Pancreas (tissue), 10 donors: ENCODE measurements around the gene MTSS2. TPM values are rescaled to one million over a fixed set of nuclear protein-coding genes. Genes with fewer than 3 reads are reported as not detected.

Experiments used
- ATAC-seq, 4 donors: fragments of 200-7000 bp; cut with Tn5 transposase; one replicate each; pipeline versions ENCODE4 v1.8.0 to v1.9.1; 2020; ENCODE audit warnings: mild to moderate bottlenecking in 4 of 4, moderate library complexity in 4 of 4
- DNase-seq, 6 donors: peaks; one replicate each; pipeline ENCODE4 v3.0.0-alpha.2; 2020
- FAIRE-seq: peaks from 2 replicates; lab custom pipeline; 2012; peaks lifted over from hg19 to GRCh38; lab: Jason Lieb, UNC
- H3K27ac ChIP-seq, 4 donors: fragments of 200-600 bp; sonication (generic); 1 replicate in 3 of 4; 2 replicates in 1 of 4; pipeline versions ENCODE4 v1.5.0 to v1.8.0; 2020
- H3K27me3 ChIP-seq, 4 donors: fragments of 200-600 bp; one replicate each; pipeline ENCODE4 v1.8.0; 2021
- H3K36me3 ChIP-seq, 3 donors: fragments of 200-600 bp; sonication (generic) in 1 of 3; one replicate each; pipeline versions ENCODE4 v1.5.0 to v1.8.0; 2020 to 2021
- H3K4me1 ChIP-seq, 3 donors: fragments of 200-600 bp; one replicate each; pipeline ENCODE4 v1.8.0; 2021
- H3K4me3 ChIP-seq, 4 donors: fragments of 200-600 bp; sonication (generic) in 2 of 4; one replicate each; pipeline versions ENCODE4 v1.5.0 to v1.8.0; 2020 to 2021
- H3K9me3 ChIP-seq, 4 donors: fragments of 200-600 bp; one replicate each; pipeline ENCODE4 v1.8.0; 2021
- WGBS, 2 donors: extraction: QIAGEN DNeasy Blood & Tissue Kit; methylation state at CpG; one replicate each; pipeline ENCODE4 v1.1.7; 2013; 5-methylcytosine and 5-hydroxymethylcytosine counted together
- intact Hi-C, 3 donors: fragments of 100-400 bp; cut with DNase I; formaldehyde crosslinking; loops; one replicate each; pipeline versions ENCODE4 v1.11.1 to v1.14.2; 2022
- polyA plus RNA-seq, 2 donors: library from polyadenylated mRNA; stranded (reverse); fragments of 200-250 nt; gene quantifications; one replicate each; pipeline ENCODE4 v1.2.3, GENCODE V29; 2013
- total RNA-seq, 6 donors: library from RNA; stranded (reverse); fragmentation: NEBNext Ultra II Directional in 4 of 6; extraction: Animal tissue kit (Norgen Biotek cat#: 25700) in 4 of 6; gene quantifications; one replicate each; pipeline versions ENCODE4 v1.2.1 to v1.2.4, GENCODE V29; 2021 to 2023
- TF ChIP-seq, protein P1 (sequence below), 4 donors: fragments of 200-600 bp; sonication (generic) in 3 of 4; IDR thresholded peaks; one replicate each; pipeline versions ENCODE4 v1.5.0 to v1.8.0; 2021; ENCODE audit warnings: antibody characterized with exemption in 4 of 4
- donor health status: healthy with polysubstance abuse.
- donor health status: DM: no; HTN: no; CAD: no; lungs with moderate emphysema.
- donor health status: DM: no; HTN: no; CAD: no.
- donor health status: control.
- donor health status: control.
- donor health status: Bipolar disorder and iron deficiency.
- donor health status: DM: yes; HTN: yes; CAD: no.
- donor health status: DM: no; HTN: no; CAD: no.
- donor health status: DM: no; HTN: no; CAD: no.
- donor health status: DM: yes; HTN: yes; CAD: no.

MTSS2 gene
- total and polyA plus RNA-seq, 8 donors: 5.0 to 39.1 (median 9.8) TPM

DNA sequence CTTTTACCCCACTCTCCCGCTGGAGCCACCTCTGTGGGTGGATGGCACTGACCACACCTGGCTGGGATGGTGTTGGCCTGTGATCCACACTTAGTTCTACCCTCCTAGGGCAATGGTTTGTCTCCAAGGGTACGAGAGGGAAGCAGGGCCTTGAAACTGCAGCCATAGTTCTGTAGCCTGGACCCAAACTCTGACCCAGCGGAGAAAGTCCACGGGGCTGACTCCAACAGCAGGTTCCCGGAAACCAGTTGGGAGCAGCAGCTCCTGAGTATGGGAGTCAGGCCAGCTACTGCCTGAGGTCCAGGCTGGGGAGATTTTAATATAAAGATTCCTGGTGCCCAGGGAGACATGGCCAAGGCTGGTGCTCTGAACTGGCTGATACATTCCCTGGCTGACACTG lies 23.6 kb upstream of the MTSS2 start:
- ATAC-seq (no peak), FAIRE-seq (no peak), DNase-seq (no peak)
- TF ChIP-seq, protein P1, sequence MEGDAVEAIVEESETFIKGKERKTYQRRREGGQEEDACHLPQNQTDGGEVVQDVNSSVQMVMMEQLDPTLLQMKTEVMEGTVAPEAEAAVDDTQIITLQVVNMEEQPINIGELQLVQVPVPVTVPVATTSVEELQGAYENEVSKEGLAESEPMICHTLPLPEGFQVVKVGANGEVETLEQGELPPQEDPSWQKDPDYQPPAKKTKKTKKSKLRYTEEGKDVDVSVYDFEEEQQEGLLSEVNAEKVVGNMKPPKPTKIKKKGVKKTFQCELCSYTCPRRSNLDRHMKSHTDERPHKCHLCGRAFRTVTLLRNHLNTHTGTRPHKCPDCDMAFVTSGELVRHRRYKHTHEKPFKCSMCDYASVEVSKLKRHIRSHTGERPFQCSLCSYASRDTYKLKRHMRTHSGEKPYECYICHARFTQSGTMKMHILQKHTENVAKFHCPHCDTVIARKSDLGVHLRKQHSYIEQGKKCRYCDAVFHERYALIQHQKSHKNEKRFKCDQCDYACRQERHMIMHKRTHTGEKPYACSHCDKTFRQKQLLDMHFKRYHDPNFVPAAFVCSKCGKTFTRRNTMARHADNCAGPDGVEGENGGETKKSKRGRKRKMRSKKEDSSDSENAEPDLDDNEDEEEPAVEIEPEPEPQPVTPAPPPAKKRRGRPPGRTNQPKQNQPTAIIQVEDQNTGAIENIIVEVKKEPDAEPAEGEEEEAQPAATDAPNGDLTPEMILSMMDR (IDR thresholded peaks at IDR 0.05): no peak
- 93 to 95% methylated on average over 5 of the region's 5 CpGs for WGBS, 2 donors
- Histone ChIP-seq H3K27ac (no peak overlapping the region), H3K4me3 (no peak overlapping the region), H3K27me3 (no peaks in the 10 kb centered on the region), H3K9me3 (no peaks in the 10 kb centered on the region), H3K4me1 (no peaks in the 10 kb centered on the region), H3K36me3 (no peaks in the 10 kb centered on the region)
- intact Hi-C loops: no loop called here

DNA sequence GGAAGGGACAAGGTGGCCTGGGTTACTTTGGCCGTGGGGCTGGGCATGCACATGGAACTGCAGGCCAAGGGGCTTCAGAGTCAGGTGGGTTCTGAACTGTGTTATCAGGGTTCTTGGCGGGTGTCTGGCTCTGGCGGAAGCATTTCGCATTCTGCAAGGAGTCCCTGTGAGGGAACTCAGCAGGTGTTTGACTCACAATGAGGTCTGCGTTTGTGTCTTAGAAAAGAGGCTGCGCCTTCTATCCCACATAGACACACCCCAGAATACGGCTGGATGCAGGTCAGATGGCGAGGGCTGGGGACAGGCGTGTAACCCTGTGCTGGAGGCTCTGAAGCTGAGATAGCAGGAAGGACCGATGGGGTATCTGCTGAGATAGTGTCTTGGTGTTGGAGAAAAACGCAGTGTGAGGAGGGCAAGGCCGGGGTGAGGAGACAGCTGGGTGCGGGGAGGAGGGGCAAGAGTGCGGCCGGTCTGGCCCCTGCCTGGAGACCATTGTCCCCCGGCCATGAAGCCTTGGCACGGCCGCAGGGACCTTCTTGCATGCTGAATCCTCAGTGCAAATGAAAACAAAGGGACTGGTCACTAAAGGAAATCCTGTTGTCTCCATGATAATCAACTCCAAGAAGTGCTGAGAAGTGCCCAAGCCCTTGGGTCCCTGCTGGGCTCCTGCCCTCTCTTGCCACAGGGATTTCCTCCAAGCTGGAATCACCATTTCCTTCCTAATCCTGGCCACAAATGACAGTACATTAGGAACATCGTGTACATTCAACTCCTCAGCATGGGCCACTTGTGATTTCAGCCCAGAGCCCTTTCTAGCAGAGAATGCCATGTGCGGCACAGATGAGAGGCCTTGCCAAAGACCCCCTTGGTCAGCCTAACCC lies 22.8 kb upstream of the MTSS2 start:
- ATAC-seq (no peak), FAIRE-seq (no peak)
- no peaks in the 10 kb centered on the region for H3K4me1 ChIP-seq

DNA sequence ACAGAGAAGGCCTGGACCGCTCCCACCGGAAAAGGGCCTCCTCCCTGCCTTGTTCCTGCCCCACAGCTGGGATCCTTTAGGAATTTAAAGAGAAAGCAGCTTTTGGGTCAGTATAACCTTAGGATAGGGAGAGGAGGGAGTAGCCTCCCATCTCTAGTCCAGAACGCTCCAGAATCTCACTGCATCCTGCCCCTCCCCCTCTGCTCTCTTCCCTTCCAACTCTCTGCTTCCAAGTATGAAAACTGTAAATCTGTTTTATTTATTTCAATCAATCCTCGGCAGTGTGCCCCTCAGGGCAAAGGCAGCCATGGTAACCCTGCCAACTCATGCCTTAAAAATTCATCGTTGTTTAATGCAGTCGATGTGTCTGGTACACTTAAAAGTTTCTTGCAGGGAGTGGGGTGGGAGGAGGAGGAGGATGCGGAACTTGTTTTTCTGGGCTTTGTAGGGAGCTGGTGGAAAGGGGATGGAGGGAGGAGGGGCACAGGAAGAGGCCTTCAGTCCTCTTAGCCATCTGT lies 21.2 kb upstream of the MTSS2 start:
- FAIRE-seq (peak; percentile 17), DNase-seq (no peak), ATAC-seq (peak in 1 of 4 donors; percentile 11)
- Histone ChIP-seq H3K27ac (no peak overlapping the region), H3K4me1 (no peaks in the 10 kb centered on the region), H3K4me3 (no peak overlapping the region), H3K36me3 (no peaks in the 10 kb centered on the region), H3K9me3 (no peaks in the 10 kb centered on the region), H3K27me3 (no peaks in the 10 kb centered on the region)
- 70 to 80% methylated on average over 7 of the region's 7 CpGs for WGBS, 2 donors
- TF ChIP-seq, protein P1 (IDR thresholded peaks at IDR 0.05): no peak
- intact Hi-C loops: no loop called here

More for the DNA sequence above, 22.8 kb upstream of the MTSS2 start:
- Histone ChIP-seq H3K36me3 (no peaks in the 10 kb centered on the region), H3K27ac (no peak overlapping the region), H3K9me3 (no peaks in the 10 kb centered on the region), H3K4me3 (no peak overlapping the region), H3K27me3 (no peaks in the 10 kb centered on the region)
- intact Hi-C loops: no loop called here
- DNase-seq: no peak
- 89% methylated on average over 20 of the region's 20 CpGs for WGBS, 2 donors
- TF ChIP-seq, protein P1 (IDR thresholded peaks at IDR 0.05): no peak

DNA sequence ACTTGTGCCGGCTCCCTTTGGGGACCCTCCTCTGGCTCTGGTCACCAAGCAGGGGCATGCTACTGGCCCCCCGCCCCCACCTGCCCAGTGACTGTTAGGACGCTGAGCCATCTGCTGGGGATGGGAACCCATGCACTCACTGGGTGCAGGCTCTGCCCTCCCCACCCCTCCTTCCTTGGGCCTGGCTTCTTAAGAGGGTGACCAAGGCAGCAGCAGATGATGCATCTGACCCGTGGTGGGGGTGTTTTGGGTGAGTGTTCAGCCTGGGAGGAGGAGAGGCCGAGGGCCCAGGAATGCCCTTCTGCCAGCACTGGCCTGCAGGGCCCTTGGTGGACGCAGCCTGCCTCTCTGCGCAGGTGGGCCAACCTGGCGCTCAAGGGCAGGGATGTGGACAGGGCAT lies 19.2 kb upstream of the MTSS2 start:
- ATAC-seq (no peak), DNase-seq (no peak), FAIRE-seq (no peak)
- intact Hi-C loops: no loop called here
- no peaks in the 10 kb centered on the region for H3K27me3 ChIP-seq
- H3K4me1 ChIP-seq: no peaks in the 10 kb centered on the region
- no peaks in the 10 kb centered on the region for H3K9me3 ChIP-seq
- TF ChIP-seq, protein P1 (IDR thresholded peaks at IDR 0.05): no peak
- no peak overlapping the region for H3K27ac ChIP-seq
- H3K4me3 ChIP-seq: no peak overlapping the region
- no peaks in the 10 kb centered on the region for H3K36me3 ChIP-seq
- 92 to 93% methylated on average over 8 of the region's 8 CpGs for WGBS, 2 donors

DNA sequence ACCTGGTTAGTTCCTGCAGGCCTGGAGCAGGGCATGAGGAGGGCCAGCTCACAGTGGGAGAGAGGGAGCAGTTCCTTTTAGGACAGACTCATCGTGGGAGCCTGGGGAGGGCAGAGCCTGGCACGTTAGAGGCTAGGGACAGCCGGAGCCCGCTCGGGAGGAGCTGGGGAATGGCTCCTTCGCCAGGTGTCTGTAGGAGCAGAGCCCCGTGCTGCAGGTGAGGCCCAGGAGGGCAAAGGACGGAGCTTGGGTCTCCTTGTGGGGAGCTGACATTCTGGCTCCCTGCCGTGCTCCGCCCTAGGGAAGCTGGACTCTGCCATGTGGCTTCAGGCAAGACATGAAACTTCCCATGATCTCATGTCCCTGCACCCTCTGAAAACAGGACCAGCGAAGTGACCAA lies 18.7 kb upstream of the MTSS2 start:
- DNase-seq: no peak
- TF ChIP-seq, protein P1 (IDR thresholded peaks at IDR 0.05): no peak
- Histone ChIP-seq H3K27ac (peak overlapping the region in 1 of 4 donors; percentile 12), H3K27me3 (no peaks in the 10 kb centered on the region), H3K9me3 (no peaks in the 10 kb centered on the region), H3K4me3 (no peak overlapping the region), H3K4me1 (no peaks in the 10 kb centered on the region), H3K36me3 (no peaks in the 10 kb centered on the region)
- no peak for FAIRE-seq
- no peak for ATAC-seq
- intact Hi-C loops: no loop called here
- WGBS, 2 donors: 93 to 100% methylated on average over 11 of the region's 11 CpGs
